ENCODE results near the gene LRMDA.

LRMDA gene

GRCh38 chr10:76341740-76342139, 910.3 kb downstream of the LRMDA start:
- no peak for DNase-seq (ENCODE audit: low read depth)
- no peak overlapping the region for H3K4me3 ChIP-seq (ENCODE audit: low read depth, low read length)

- no peak for DNase-seq (ENCODE audit: low read depth)
- H3K4me3 ChIP-seq (ENCODE audit: low read depth, low read length), result no peak overlapping the region
Measured at GRCh38 chr10:76342996-76343395, 911.6 kb downstream of the LRMDA start.

- H3K4me3 ChIP-seq (ENCODE audit: low read depth, low read length), result no peak overlapping the region
- DNase-seq (ENCODE audit: low read depth), result no peak
Measured at GRCh38 chr10:76347832-76348231, 916.4 kb downstream of the LRMDA start.

GRCh38 chr10:76350583-76350982, 919.2 kb downstream of the LRMDA start:
- DNase-seq (ENCODE audit: low read depth), result no peak
- H3K4me3 ChIP-seq (ENCODE audit: low read depth, low read length), result no peak overlapping the region

GRCh38 chr10:76352300-76352699, 920.9 kb downstream of the LRMDA start:
- H3K4me3 ChIP-seq (ENCODE audit: low read depth, low read length), result no peak overlapping the region
- peak; percentile 88 for DNase-seq (ENCODE audit: low read depth)

GRCh38 chr10:76353237-76353851, 921.9 kb downstream of the LRMDA start:
- peak; percentile 63 for DNase-seq (ENCODE audit: low read depth)
- no peak overlapping the region for H3K4me3 ChIP-seq (ENCODE audit: low read depth, low read length)

- H3K4me3 ChIP-seq (ENCODE audit: low read depth, low read length), result no peak overlapping the region
- DNase-seq (ENCODE audit: low read depth), result no peak
Measured at GRCh38 chr10:76354212-76354738, 922.9 kb downstream of the LRMDA start.

- DNase-seq (ENCODE audit: low read depth), result no peak
- H3K4me3 ChIP-seq (ENCODE audit: low read depth, low read length), result no peak overlapping the region
Measured at GRCh38 chr10:76354921-76355320, 923.5 kb downstream of the LRMDA start.

GRCh38 chr10:76356557-76356956, 925.1 kb downstream of the LRMDA start:
- no peak for DNase-seq (ENCODE audit: low read depth)

GRCh38 chr10:76357726-76358415, 926.4 kb downstream of the LRMDA start:
- DNase-seq (ENCODE audit: low read depth), result no peak
- no peak overlapping the region for H3K4me3 ChIP-seq (ENCODE audit: low read depth, low read length)

More at GRCh38 chr10:76356557-76356956, 925.1 kb downstream of the LRMDA start:
- no peak overlapping the region for H3K4me3 ChIP-seq (ENCODE audit: low read depth, low read length)

- H3K4me3 ChIP-seq (ENCODE audit: low read depth, low read length), result no peak overlapping the region
- no peak for DNase-seq (ENCODE audit: low read depth)
Measured at GRCh38 chr10:76358743-76359395, 927.4 kb downstream of the LRMDA start.

- DNase-seq (ENCODE audit: low read depth), result no peak
- H3K4me3 ChIP-seq (ENCODE audit: low read depth, low read length), result no peak overlapping the region
Measured at GRCh38 chr10:76375761-76376160, 944.3 kb downstream of the LRMDA start.

GRCh38 chr10:76382381-76382851, 951.0 kb downstream of the LRMDA start:
- DNase-seq (ENCODE audit: low read depth), result peak; percentile 92
- no peak overlapping the region for H3K4me3 ChIP-seq (ENCODE audit: low read depth, low read length)

GRCh38 chr10:76388321-76389023, 957.0 kb downstream of the LRMDA start:
- no peak overlapping the region for H3K4me3 ChIP-seq (ENCODE audit: low read depth, low read length)
- peak; percentile 23 for DNase-seq (ENCODE audit: low read depth)

GRCh38 chr10:76393875-76394706, 962.7 kb downstream of the LRMDA start:
- H3K4me3 ChIP-seq (ENCODE audit: low read depth, low read length), result no peak overlapping the region
- DNase-seq (ENCODE audit: low read depth), result peak; percentile 25

- H3K4me3 ChIP-seq (ENCODE audit: low read depth, low read length), result no peak overlapping the region
- DNase-seq (ENCODE audit: low read depth), result no peak
Measured at GRCh38 chr10:76394707-76395042, 963.3 kb downstream of the LRMDA start.

- no peak for DNase-seq (ENCODE audit: low read depth)
- no peak overlapping the region for H3K4me3 ChIP-seq (ENCODE audit: low read depth, low read length)
Measured at GRCh38 chr10:76395251-76395650, 963.8 kb downstream of the LRMDA start.

- no peak for DNase-seq (ENCODE audit: low read depth)
Measured at GRCh38 chr10:76396134-76396533, 964.7 kb downstream of the LRMDA start.

More at GRCh38 chr10:76396134-76396533, 964.7 kb downstream of the LRMDA start:
- no peak overlapping the region for H3K4me3 ChIP-seq (ENCODE audit: low read depth, low read length)

All from skeletal muscle cell (primary cell).